Activated effector memory CD4-positive, alpha-beta T cell treated with anti-CD3 and anti-CD28 coated beads, Interleukin-2, amount 50 U/mL, for 16 hours (primary cell): ENCODE measurements around the gene PDCD11.
A peak's percentile ranks its signal among the peaks of the same experiment; 100 is the strongest.
"Not testable (repeated sequence)": the region's sequence is repeated elsewhere in the genome, so short reads cannot be mapped to it uniquely, and the experiment has no call there.

Experiments
- DNase-seq: peaks from one replicate; pipeline ENCODE4 v3.0.0-alpha.2; 2020

Gene PDCD11

DNA sequence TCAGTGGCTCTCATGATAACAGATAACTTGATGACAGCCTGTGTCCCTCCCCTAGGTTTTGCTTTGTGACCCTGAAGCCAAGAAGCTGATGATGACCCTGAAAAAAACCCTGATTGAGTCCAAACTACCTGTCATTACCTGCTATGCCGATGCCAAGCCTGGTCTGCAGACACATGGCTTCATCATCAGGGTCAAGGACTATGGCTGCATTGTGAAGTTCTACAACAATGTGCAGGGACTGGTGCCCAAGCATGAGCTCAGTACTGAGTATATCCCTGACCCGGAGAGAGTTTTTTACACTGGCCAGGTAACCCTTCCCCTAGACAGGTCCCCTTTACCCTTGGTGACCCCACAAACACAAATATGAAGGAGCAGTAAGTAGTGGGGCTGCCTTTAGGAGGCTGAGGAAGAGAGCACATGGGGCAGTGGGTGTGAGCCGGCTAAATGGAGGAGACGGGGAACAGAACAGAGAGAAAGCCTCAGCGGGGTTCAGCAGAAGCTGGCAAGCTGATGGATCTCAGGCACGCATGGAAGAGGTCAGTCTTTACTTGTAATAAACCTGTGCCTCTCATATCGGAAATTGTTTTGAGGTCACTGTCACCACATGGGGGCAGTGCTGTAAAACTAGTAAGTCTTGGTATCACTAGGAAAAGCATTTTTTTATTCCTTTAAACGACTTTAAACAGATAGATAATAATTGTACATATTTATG is 20.2 kb downstream of the PDCD11 start:
- DNase-seq: peak; percentile 80

DNA sequence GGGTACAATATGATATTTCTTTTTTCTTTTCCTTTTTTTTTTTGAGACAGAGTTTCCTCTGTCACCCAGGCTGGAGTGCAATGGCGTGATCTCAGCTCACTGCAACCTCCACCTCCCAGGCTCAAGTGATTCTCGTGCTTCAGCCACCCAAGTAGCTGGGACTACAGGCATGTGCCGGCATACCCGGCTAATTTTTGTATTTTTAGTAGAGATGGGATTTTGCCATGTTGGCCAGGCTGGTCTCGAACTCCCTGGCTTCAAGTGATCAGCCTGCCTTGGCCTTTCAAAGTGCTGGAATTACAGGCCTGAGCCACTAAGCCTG is 20.7 kb downstream of the PDCD11 start:
- not testable (repeated sequence) for DNase-seq

DNA sequence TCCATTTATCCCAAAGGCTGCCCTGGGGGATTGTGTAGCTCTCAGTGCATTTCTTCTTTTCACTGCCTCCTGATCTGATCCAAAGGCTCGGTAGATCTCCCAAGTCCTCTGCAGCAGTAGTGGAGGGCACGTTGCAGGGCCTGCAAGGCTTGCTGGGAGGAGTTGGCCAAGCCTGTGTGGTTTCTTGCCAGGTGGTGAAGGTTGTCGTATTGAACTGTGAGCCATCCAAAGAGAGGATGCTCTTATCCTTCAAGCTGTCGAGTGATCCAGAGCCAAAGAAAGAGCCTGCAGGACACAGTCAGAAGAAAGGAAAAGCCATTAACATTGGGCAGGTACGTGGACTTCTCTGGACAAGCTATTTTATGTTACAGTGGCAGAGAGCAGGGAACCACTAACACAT is 21.2 kb downstream of the PDCD11 start:
- no peak for DNase-seq

DNA sequence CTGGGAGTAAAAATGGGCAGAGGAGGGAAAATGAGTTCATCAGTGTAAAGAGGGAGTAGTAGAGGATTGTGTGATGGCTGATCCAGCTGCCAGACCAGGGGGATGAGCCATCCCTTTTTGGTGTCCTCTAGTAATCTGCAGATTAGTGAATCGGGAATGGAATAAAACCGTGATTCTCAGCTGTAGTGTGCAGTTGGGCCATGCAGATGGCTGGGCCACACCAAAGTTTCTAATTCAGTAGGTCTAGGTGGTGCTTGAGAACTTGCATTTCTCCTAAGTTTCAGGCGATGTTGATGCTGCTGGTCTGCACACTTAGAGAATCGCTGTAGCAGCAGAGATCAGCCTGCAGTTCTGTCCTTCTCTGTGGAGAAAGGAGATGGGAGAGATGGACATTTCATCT is 22.7 kb downstream of the PDCD11 start:
- no peak for DNase-seq

DNA sequence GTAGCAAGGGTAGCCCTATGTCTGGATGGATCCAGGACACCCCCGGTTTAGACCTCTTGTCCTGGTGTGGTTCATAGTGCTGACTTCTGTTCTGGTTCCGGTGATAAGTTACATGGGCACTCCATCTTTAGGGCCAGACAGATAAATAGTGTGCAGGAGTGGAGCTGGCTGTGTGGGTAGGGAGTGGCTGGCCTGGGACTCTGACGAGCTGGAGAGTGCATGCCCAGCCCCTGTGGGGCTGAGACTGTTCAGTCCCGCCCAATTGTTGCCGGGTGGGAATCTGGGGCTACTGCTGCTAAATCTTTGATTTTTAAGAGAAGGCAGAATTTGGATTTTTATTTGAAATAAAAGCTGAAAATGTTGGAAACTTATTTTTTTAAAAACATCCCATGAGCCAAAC is 27.3 kb downstream of the PDCD11 start:
- no peak for DNase-seq

DNA sequence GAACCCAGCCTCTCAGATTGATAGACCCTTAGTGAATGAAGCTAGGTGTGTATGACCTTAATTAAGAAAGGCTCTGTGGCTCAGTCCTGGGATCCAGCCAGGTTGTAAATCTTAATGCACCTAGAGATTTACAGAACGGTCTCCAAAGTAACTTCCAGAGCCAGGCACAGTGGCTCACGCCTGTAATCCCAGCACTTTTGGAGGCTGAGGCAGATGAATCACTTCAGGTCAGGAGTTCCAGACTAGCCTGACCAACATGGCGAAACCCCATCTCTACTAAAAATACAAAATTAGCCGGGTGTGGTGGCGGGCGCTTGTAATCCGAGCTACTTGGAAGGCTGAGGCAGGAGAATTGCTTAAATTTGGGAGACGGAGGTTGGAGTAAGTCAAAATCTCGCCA is 31.4 kb downstream of the PDCD11 start:
- DNase-seq: no peak

DNA sequence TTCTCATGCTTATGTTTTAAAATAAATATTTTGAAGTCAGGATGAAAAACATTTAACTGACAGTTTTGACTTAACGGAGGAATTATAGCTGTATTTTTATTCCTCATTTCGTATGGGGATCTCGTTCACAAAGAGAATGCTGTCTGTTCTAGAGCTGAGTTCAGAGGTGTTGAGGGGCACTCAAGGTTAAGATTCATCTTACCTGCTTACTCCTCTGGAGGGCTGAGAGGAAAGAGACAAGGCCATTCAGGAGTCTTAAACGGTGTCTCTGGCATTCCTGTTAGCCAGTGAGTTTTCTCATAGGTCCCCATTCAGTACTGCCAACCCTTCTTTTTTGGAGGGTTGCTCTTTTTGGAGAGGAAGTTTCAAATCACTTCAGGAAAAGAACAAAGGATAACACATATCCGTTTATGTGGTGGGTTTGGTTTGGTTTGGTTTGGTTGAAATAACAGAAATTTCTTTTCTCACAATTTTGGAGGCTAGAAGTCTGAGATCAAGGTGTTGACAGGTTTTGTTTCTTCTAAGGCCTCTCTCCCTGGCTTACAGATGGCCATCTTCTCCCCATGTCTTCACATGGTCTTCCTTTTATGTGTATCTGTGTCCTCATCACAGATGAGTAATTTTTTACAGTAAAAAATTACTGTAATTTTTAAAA is 32.7 kb downstream of the PDCD11 start:
- no peak for DNase-seq

DNA sequence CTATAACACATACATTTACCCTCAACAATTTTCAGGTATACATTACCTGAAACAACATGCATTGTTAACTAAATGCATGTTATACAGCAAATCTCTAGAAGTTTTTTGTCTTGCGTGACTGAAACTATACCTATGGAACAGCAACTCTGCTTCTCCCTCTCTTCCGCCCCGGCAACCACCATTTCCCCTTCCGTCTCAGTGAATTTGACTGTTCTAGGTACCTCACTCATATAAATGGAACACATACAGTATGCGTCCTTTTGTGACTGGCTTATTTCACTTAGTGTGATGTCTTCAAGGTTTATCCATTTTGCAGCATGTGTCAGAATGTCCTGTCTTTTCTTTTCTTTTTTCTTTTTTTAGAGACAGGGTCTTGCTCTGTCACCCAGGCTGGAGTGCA is 33.2 kb downstream of the PDCD11 start:
- no peak for DNase-seq

DNA sequence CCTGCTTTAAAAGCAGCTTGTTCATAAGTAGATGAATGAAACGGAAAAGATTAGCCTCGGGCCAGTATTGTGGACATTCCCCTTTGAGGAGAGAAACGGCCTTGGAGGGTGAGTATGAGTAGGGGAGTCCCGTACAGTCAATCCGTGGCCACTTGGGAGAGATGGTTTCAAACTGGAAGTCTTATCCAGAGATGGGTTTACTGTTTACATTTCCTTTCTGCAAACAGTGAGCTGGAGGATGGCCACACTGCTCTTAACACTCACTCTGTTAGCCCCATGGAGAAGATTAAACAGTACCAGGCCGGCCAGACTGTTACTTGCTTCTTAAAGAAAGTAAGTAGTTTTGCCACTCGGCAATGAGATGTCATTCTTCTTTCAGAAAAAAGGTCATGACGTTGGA is 35.5 kb downstream of the PDCD11 start:
- DNase-seq: no peak

DNA sequence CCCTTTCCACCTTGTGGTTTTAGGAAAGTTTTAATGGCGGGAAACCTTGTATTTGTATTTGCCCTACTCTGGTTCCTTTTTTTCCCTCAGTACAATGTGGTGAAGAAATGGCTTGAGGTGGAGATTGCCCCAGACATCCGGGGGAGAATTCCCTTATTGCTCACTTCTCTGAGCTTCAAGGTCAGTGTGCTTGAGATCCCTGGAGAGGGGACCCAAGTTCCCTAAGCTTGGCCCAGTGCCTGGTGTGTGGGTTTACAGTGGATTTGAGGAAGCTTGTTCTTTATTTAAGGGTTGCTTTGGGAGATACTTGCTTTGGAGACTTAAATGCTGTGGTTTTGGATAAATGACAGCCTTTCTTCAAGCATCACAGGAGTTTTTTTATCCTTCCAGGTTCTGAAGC is 37.4 kb downstream of the PDCD11 start:
- no peak for DNase-seq

DNA sequence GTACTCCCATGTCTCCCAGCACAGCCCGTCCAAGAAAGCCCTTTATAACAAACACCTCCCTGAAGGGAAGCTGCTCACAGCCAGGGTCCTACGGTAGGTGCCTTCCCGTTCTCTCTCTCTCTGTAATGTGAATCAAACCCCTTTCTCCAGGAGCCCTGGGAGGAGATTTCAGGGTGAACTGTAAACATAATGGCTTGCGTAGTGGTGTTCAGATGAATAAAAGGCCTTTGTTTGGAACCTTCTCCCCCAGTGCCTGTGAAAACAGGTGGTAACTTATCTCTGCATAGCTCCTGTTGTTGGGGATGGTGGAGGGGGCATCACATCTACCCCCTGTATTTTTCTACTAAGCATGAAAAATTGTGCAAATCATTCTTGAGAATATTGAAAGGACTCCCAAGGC is 43.4 kb downstream of the PDCD11 start:
- DNase-seq: no peak

DNA sequence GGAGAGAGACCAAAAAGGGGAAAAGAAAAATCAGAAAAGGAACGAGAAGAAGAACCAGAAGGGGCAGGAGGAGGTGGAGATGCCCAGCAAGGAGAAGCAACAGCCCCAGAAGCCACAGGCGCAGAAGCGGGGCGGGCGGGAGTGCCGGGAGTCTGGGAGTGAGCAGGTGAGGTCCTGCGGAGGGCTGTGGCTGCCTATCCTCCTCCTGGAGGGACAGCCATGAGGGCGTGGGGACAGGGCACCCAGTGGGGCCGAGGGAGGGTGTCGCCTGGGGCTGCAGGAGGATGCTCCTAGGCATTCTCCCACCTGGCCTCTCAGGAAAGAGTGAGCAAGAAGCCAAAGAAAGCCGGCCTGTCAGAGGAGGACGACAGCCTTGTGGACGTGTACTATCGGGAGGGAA is 44.0 kb downstream of the PDCD11 start:
- no peak for DNase-seq

DNA sequence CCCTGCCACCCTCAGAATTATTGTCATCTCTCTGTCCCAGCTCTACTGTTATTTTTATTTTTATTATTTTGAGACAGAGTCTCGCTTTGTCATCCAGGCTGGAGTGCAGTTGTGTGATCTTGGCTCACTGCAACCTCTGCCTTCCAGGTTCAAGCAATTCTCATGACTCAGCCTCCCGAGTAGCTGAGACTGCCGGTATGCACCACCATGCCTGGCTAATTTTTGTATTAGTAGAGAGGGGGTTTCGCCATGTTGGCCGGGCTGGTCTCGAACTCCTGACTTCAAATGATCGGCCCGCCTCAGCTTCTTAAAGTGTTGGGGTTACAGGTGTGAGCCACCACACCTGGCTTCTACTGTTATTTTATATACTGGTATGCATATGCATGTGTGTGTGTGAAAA is 44.8 kb downstream of the PDCD11 start:
- DNase-seq: no peak

DNA sequence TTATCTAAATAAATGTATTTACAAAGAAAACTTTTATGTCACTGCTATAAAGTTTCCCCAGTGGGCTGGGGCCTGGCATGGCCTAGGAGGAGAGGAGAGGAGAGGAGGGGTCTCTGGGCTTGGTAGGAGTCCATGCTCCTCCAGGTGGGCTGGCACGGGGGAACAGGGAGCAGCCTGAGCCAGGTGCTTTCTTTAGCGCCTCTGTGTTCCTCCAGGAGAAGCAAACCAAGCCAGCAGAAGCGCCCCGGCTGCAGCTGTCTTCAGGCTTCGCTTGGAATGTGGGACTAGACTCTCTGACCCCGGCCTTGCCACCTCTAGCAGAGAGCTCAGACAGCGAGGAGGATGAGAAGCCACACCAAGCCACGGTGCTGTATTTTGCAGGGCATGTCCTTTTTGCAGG is 45.2 kb downstream of the PDCD11 start:
- no peak for DNase-seq

DNA sequence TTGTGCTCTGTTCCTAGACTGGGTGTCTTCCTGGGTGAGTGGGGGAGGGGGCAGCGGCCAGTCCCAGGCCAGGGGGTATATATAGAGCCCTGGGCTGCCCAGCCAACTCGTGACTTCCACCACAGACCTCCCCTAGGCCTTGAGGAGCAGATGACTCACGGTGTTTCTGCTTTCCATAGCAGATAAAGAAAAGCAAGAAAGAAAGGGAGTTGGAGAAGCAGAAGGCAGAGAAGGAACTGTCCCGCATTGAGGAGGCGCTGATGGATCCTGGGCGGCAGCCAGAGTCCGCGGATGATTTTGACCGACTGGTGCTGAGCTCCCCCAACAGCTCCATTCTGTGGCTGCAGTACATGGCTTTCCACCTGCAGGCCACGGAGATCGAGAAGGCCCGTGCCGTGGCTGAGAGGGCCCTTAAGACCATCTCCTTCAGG is 45.6 kb downstream of the PDCD11 start:
- no peak for DNase-seq

DNA sequence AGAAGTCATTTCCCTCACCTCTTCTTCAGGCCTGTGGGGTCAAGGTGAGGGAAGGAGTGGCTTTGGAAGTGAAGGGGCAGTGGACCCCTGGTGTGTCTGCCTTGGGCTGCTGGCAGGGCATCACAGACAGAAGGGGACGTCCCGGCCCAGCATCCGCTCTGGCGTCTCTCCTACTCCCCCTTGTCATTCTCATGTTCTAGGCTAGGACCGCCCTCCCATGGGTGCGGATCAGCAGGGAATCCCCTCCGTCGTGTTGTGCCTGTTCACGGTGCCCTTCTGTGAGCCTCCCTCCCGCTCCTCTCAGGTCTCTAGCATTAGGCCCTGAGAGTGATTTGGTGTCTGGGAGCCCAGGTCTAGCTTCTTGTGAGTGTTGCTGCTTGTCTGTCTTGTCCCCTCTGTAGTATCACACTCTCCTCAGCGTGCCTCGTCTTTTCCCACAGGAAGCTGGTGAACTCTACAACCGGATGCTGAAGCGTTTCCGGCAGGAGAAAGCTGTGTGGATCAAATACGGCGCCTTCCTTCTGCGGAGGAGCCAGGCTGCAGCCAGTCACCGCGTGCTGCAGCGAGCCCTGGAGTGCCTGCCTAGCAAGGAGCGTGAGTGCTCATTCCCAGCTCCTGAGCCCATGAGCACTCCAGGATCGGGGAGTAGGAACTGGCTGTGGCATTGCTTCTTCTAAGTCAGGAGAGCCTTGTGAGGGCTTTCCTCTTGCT is 47.2 kb downstream of the PDCD11 start:
- DNase-seq: no peak

DNA sequence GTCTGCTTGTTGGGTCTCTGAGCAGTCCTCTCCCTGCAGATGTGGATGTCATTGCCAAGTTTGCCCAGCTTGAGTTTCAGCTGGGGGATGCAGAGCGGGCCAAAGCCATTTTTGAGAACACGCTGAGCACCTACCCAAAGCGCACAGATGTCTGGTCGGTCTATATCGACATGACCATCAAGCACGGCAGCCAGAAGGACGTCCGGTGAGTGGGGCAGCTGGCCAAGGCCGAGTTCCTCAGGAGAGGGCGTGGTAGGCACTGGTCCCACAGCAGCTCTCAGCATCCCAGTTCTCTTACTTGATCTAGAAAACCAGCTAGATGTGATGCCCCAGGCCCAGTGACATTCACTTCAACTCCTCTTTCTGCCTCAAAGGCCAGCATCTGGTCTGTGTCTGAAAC is 48.1 kb downstream of the PDCD11 start:
- no peak for DNase-seq

DNA sequence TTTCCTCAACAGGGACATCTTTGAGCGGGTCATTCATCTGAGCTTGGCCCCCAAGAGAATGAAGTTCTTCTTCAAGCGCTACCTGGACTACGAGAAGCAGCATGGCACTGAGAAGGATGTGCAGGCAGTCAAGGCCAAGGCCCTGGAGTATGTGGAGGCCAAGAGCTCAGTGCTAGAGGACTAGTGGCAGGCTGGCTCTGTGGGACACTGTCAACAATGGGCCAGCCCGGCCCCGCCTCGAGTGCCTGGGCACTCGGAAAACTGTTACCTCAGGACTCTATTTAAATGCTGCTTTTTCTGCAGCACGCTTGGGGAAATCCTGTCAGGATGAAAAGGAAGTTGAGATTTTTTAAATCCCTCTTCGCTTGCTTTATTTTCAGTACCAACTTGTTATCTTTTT is 48.9 kb downstream of the PDCD11 start:
- DNase-seq: no peak

DNA sequence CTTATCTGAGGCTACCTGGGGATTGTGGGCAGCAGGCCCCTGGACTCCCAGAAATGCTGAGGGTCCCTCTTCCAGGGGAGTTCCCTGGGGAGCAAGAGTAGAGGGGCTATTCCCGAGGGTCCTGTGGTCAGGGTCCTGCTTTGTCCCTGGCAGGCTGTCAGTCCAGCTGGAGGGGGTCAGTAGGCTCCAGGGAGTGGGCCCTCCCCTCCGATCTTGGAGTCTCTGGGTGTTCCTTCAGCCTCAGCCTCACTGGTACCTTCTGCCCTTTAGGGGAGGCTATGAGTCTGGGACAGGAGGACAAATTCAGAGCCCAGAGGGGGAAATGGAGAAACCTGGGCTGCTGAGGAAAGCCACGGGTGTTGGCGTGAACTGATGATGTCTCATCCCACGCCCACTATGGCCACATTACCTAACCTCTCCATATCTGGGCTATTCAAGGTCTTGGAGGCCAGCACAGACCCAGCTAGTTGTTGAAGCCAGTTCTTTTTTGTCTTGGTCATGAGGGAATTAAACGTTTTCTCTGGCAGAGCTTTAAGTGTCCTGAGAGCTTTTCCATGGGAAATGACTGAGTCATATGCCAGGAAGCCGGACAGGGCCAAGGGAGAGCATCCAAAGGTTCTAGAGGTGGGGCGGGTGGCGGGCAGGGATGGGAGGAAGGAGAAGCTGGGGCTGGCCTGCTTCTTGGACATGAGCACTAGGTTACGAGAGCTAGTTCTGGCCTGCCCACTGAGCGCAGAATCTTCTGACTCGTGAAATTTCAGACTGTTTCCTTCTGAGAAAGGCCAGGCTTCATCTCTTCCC is 49.5 kb downstream of the PDCD11 start:
- DNase-seq: no peak

DNA sequence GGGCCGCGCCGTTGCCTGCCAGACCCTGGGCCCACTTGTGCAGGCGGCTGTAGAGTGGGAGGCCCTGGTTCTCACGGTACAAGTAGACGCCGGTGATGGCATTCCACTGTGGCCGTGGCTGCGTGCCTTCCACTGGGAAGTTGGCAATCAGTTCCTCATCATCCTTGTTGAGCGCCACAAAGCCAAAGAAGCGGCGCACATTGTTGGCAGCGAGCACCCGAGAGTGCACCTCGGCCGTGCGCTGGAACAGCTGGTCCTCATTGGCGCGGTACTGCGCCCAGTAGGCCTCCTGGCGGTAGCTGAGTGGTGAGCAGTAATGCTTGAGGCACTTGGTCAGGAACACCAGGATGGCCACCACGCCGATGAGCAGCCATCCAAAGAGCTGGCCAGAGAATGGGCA is 50.8 kb downstream of the PDCD11 start:
- no peak for DNase-seq

DNA sequence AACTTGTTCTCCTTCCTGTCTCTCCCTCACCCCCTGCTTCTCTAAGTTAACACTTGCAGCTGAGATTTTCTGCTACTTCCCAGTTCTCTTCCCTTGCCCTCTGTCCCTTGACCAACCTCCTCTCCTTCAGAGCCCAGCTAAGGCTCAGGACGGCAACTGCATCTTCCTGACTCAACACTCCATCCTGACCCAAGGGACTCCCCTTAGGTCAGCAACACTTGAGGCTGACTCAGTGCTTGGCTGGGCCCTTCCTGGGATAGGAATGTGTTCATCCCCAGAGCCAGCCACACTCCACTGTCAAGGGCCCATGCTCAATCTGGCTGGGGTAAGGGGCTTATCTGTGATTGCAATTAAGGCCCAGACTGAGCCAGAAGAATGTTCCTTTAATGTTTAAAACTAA is 52.3 kb downstream of the PDCD11 start:
- DNase-seq: no peak

DNA sequence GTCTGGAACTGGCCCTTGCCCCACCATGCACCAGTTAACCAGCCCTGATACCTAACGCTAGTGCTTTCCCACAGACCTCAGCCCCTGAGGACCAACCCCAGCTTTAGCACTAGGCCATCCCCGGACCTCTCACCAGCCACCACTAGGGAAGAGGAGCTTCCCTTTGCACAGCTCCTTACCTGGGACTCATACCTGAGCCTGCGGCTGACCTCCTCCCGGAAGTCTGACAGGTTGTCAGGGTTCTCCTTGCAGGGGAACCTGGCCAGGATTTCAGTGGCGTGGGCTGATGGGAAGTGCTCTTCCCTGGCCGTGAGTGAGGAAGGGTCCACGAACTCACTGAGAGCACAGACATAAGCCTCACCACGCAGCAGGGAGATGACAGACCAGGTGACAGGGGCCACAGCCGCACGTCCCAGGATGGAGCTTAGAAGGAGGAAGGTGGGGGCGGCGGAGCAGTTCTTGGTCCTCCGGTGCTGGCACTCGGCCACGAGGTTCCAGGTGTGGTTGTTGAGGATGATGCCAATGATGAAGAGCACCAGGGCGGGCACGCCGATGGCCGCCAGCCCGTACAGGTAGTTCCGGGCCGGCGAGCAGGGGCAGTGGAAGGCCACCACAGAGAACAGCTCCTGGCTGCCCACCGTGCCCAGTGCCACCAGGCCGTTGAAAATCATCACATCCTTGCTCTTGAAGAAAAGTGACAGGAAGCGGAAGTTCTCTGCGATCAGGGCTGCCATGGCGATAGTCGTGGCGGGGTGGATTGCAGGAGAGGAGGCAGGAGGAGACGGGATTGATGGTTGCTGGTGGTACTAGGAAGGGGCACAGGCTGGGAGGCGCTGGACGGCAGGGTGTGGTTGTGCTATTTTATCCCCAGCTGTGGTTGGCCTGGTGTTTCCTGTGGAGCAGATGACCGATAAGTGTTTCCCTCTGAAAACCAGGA is 53.0 kb downstream of the PDCD11 start:
- no peak for DNase-seq
